ENCODE measurements around the gene PTGIS.

PTGIS gene

GRCh38 chr20:49557449-49557848 is 10.5 kb downstream of the PTGIS start:
- DNase-seq: no peak

- no peak for DNase-seq
These were observed 11.3 kb downstream of the PTGIS start for GRCh38 chr20:49556621-49557020.

- no peak for DNase-seq
These were observed 18.0 kb downstream of the PTGIS start for GRCh38 chr20:49549801-49550551.

DNA sequence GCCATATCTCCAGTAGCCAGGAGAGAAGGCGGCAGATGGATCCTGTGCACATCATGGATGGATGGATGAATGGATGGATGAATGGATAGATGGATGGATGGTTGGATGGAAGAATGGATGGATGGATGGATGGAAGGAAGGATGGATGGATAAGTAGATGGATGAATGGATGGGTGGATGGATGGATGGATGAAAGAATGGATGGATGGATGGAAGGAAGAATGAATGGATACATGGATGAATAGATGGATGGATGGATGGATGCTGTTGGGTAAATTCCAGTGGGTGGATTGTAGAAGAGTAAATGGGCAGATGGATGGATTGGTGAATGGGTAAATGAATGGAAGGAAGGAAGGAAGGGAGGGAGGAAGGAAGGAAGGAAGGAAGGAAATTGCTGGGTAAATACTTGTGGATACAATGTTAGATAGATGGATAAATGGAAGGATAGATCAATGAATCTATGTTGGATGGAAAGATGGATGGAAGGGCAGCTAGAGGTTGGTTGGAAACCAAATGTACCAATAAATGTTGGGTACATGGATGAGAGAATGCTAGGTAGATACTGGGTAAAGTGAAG is 19.5 kb downstream of the PTGIS start:
- DNase-seq: no peak

DNA sequence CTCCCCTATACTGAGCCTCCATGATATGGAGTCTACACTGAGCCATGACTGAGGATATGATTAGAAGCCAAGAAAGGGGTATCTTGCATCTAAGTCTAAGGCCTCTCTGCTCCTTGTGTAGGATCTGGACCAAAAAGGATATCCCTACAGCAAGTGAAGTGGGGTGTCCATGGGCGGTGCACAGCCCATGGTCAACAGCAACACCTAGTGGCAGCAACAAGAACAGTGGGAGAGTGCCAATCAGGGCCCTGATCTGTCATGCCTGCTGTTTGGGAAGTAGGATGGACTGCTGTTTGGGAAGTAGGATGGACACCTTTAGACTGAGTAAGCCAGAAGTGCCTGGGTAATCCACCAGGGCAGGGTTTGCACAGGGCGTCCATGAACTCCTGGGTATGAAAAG is 22.4 kb downstream of the PTGIS start:
- no peak for DNase-seq

DNA sequence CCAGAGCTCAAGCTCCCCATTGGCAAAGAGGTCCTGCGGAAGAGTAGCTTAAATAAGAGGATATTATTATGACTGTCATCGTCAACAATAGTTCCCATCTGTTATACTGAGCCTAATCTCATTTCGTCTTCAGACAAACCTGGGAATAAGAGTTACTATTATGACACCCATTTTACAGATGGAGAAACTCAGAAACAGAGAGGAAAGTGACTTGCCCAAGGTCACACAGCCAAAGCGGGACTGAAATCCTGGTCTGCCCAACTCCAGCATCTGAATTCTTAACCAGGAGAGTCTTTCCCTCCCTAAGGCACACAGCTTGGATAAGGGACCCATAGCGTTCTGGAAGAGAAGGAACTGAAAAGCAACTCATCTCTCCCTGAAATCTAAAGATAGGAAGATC is 23.4 kb downstream of the PTGIS start:
- no peak for DNase-seq

GRCh38 chr20:49543858-49544437 is 24.0 kb downstream of the PTGIS start:
- DNase-seq: no peak

DNA sequence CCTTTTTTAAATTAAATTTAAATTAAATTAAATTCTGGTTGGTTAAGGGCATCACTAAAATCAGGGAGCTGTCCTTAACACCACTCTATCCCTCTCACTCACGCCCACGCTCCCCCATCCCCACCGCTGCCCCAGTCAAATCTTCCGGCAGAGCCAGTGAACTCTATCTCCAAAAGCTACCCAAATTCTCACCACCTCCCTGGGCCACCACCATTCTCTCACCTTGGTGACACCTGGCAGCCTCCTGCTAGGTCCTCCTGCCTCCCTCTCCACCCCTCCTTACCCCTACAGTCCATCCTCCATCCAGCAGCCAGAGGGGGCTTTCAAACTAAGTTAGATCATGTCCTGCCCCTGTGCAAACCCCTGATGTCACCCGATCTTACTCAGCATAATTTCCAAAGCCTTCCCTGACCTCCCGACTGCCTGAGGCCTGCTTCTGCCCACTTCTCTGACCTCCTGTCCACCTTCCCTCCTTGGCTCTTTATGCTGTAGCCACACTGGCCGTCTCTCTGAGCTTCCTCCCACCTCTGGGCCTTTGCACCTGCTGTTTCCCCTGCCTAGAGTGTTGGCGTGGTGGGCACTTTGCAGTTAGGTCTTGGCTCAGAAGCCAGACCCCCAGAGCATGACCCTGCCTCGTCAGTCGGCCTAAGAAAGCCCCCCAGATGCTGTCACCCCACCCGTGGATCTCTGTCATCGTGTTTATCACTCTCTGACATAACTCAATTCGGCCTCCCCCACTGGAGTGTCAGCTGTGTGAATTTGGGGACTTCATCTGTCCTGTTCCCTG is 24.7 kb downstream of the PTGIS start:
- no peak for DNase-seq

GRCh38 chr20:49542514-49542991 is 25.4 kb downstream of the PTGIS start:
- DNase-seq: no peak

GRCh38 chr20:49541733-49542513 is 26.0 kb downstream of the PTGIS start:
- peak; percentile 31 for DNase-seq

GRCh38 chr20:49540687-49541435 is 27.1 kb downstream of the PTGIS start:
- no peak for DNase-seq

GRCh38 chr20:49540232-49540620 is 27.7 kb downstream of the PTGIS start:
- no peak for DNase-seq

GRCh38 chr20:49539481-49540231 is 28.3 kb downstream of the PTGIS start:
- DNase-seq: no peak

DNA sequence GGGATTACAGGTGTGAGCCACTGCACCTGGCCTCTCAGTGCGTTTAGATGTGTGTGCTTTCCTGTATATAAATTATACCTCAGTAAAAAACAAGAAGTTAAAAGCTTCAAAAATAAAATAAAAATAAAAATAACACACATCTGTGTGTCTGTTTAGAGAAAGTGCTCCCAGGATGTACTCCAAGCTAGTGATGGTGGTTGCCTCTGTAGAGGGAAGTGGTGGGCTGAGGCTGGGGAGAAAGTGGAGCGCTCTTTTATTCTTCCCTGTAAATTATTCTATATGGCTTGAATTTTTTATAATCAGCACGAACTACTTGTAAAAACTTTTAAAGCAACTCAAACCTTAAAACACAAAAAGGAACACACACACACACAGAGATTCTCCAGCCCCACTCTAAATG is 29.0 kb downstream of the PTGIS start:
- no peak for DNase-seq

GRCh38 chr20:49534255-49534712 is 33.7 kb downstream of the PTGIS start:
- peak; percentile 37 for DNase-seq

GRCh38 chr20:49532285-49532946 is 35.5 kb downstream of the PTGIS start:
- no peak for DNase-seq

DNA sequence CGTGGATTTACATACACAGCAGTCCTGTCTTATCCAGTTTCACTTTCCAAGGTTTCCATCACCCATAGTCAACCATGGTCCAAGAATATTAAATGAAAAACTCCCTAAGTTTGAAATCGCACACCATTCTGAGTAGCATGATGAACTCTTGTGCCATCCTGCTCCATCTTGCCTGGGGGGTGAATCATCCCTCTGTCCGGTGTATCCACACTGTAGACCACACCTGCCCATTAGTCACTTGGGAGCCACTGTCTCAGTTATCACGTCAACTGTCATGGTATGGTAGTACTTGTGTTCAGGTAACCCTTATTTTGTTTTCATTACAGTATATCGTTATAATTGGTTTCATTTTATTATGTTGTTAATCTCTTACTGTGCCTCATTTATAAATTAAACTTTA is 38.5 kb downstream of the PTGIS start:
- DNase-seq: no peak

DNA sequence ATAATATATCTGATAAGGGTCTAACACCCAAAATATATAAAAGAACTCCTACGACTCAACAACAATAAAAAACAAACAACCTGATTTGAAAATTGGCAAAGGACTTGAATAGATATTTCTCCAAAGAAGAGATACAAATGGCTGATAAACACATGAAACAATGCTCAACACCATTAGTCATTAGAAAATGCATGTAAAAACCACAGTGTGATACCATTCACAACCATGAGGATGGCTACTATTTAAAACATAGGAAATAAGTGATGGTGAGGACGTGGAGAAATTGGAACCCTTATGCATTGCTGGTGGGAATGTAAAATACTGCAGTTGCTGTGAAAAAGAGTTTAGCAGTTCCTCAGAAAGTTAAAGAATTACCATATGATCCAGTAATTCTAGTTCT is 41.4 kb downstream of the PTGIS start:
- DNase-seq: no peak

- DNase-seq: no peak
These were observed 41.9 kb downstream of the PTGIS start for GRCh38 chr20:49526056-49526455.

DNA sequence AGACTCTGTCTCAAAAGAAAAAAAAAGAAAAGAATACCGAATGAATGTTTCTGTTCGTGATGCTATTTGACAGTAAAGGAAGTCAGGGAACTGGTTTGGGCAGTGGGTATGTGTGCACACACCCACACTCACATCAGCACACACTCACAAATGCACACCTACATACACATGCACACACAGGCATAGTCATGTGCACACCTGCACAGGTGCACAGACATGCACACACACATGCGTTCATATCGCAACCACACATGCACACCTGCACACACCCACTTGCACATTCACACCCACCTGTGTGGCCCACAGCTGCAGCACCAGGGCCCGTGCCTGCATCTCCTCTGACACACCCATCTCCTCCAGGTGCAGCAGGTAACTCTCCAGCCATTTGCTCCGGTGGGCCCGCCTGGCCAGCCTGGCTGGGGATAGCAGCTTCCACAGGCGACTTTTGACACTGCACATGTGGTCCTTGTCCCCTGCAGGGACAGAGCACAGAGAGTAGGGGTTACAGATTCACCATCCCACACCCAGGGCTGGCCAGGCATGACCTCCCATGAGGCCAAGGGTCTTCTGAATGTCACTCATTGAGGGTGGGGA is 44.1 kb downstream of the PTGIS start:
- no peak for DNase-seq

All from CD4-positive, alpha-beta T cell treated with Interferon gamma for 1 hour (primary cell).